Activated naive CD4-positive, alpha-beta T cell (primary cell): ENCODE data around the gene AHNAK2.

Experiments used
- DNase-seq, 4 experiments: peaks; one replicate each; lab custom pipeline; 2025; lab: John Stamatoyannopoulos, UW

Gene AHNAK2

GRCh38 chr14:104973385-104974145 is 4.6 kb downstream of the AHNAK2 start:
- no peak for DNase-seq

GRCh38 chr14:104973135-104973384 is 5.1 kb downstream of the AHNAK2 start:
- DNase-seq, result no peak

DNA sequence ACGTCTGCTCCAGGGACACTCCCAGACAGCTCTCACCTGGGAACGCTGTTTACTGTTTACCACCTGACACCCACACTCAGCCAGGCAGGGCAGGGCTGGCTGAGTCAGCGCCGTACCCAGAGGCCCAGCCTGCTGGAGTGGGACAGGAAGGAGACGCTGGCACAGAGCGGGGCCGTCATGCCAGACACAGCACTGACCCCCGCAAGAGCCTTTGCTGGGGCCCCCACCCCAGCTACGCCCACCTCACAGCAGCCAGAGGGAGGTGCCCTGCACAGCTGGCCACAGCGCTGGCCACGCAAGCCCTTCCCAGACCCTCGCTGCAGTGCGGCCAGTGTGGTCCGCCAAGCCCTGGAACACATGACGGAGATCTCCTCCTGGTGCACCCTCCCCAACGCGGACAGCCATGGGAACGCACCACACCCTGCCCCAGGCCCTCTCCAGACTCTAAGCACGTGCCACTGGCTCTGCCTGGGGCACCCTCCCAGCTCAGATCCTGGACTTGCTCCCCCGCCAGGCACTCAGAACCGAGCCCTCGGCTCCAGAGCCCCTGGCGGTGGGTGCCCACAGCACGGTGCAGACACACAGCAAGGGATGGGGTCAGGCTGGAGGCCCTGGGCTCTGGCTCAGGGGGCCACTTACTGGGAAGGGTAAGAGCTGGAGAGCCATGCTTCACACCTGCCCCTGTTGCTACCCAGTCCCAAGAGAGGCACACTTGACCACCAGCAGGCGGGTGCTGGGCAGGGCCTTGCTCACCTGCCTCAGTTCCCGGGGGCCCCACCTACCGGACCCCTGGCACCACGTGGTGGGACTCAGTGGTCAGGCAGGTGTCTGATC is 5.7 kb downstream of the AHNAK2 start:
- DNase-seq, result no peak

GRCh38 chr14:104971447-104972240 is 6.5 kb downstream of the AHNAK2 start:
- DNase-seq, result no peak

DNA sequence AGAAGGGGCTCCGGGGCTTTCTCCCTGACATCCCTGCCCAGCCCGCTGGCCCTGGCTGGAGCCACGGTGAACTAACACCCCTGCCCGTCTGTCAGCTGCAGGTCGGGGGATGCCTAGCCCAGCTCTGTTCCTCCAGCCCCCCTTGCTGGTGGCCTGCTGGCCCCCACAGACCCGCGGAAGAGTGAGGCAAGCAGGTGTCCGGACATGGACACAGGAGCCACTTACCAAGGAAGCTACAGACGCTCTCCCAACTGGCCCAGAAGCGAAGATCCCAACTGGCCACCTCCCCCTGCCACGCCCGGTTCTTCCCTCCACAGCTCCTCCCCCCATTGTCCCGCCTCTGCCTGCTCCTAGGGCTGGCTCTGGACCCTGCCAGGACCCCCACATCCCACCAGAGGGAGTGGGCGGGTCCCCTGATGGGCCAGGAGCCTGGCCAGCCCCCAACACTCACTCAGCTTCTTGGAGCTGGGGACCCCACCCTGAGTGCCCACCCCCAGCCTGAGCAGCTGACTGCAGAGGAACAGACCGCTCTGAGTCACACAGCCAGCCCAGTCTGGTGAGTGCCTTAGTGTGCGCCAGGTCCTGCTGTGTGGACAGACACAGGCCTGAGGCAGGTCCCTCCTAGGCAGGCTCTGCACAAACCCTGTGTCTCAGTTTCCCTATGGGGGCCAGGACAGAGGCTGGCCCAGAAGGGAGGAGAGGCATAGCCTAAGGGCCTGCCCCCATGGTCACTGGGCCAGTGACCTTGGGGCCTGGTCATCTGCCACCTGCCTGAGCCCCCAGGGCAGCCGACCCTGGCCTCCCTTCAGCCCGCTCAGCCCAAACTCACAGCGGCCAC is 7.7 kb downstream of the AHNAK2 start:
- no peak for DNase-seq

DNA sequence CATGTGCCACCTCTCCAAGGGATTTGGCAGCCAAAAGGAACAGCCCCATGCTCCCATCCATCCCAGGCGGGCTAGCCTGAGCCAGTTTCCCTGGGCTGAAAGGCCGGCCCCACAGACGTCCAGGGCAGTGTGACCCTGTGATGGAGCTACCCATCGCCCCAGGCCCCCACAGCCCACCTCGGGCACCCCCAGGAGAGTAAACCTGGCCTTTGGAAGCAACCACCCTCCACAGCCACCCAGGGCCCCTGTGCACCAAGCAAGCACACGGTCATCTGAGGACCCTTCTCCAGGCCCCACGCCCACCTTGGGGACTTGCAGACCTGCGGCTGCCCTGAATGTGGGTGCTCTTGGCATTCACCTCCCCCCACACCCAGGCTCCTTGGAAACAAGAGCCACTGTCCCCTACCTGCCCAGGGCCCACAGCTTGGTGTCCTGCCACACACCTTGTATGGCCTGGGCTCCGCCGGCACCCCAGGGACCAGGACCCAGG is 8.4 kb downstream of the AHNAK2 start:
- no peak for DNase-seq

GRCh38 chr14:104968541-104969401 is 9.4 kb downstream of the AHNAK2 start:
- DNase-seq, result no peak

- no peak for DNase-seq
Measured at GRCh38 chr14:104968153-104968527, 10.0 kb downstream of the AHNAK2 start.

GRCh38 chr14:104967386-104968152 is 10.6 kb downstream of the AHNAK2 start:
- DNase-seq, result no peak

DNA sequence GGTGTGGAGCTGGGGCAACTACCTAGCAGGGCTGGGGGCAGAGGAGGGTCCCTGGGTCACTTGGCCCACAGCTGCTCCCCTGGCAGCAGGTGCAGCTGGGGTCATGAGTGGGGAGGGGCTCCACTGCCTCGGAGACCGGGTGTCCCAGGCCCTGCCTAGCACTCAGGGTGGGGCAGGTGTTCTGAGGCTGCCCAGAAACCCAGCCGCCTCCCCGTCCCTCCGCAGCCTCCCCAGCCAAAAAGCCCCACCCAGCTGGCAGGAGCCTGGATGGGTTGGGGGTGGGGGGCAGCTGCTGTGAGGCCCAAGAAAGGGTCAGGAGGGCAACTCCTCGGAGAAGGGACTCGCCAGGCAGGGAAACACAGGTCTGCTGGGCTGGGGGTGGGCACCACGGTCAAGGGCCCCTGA is 11.2 kb downstream of the AHNAK2 start:
- DNase-seq, result no peak

GRCh38 chr14:104966261-104966865 is 11.8 kb downstream of the AHNAK2 start:
- no peak for DNase-seq

GRCh38 chr14:104965561-104966231 is 12.5 kb downstream of the AHNAK2 start:
- DNase-seq, result no peak

GRCh38 chr14:104964546-104964945 is 13.6 kb downstream of the AHNAK2 start:
- no peak for DNase-seq

GRCh38 chr14:104957146-104958113 is 20.7 kb downstream of the AHNAK2 start:
- no peak for DNase-seq

DNA sequence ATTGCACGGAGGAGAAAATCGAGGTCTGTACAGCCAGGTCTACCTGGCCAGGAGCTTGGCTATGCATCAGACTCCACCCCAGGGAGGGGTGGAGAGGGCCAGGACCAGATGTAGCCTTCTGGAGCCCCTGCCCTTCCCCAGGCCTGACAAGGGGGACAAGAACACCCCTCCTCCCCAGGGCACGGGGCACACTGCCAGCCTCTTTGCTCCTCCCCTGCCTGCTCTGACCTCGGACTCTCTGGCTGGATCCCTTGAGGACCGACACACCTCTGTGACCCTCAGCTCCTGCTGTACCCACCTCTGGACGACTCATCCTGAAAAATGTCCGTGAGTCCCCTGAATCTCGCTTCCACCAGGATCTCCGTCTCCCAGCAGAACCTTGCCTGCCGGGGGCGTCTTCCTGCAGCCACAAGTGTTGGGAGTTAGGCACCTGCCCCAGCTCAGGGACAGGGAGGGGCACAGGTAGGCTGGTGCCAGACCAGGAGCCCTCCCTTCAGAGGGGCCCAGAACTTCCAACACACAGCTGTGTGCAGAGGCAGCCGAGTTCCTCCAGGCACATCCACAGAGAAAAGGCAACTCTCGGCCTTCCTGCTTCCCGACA is 21.8 kb downstream of the AHNAK2 start:
- DNase-seq, result no peak

- DNase-seq, result no peak
Measured at GRCh38 chr14:104955396-104955770, 22.8 kb downstream of the AHNAK2 start.

DNA sequence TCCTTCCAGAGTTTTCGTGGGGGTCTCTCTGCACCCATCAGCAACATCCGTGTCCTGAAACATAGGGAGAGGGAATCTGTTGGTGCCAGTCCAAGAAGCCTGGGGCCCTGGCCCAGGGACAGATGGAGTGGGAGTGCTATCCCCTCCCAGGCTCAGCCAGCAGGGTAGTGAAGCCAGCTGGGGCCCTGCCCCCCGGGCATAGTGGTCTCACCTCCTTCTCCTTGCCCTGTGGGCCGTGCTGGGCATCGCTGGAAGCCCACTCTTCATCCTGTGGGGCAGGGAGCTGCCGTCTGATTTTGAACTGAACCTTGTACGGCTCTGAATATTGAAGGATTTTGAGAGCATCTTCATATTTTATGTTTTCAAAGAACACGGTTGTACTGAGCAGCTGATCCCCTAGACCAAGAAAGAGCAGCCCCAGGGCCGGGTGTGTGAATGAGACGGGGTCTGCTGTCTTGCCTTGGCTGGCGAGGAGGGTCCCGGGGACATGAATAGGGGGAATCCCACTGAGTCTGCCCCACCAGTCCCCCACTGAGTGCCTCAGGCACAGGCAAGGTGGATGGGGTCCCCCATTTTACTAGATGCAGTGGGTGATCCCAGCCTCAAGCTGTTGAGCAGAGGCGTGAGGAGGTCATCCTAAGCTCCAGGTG is 23.3 kb downstream of the AHNAK2 start:
- no peak for DNase-seq
